K562 (cell line): Measurements from ENCODE around the gene SOX15. TPM values are rescaled to one million over a fixed set of nuclear protein-coding genes. Genes with fewer than 3 reads are reported as not detected.

Experiments
- CBX8 ChIP-seq: fragments of 200-600 bp; sonication (generic); IDR thresholded peaks from 2 replicates; pipeline ENCODE4 v1.6.1; 2012; ENCODE audit warnings: borderline replicate concordance, mixed run types, low read depth, mild to moderate bottlenecking, moderate library complexity, mixed read lengths, low read length, control low read depth, inconsistent platforms; ENCODE audit not compliant: poor library complexity, severe bottlenecking; ENCODE audit errors: extremely low read depth
- CHD4 ChIP-seq: fragments of 200-600 bp; sonication (generic); IDR thresholded peaks from 3 replicates; pipeline ENCODE4 v1.6.1; 2012; ENCODE audit warnings: low read depth, mild to moderate bottlenecking, mixed read lengths, low read length, inconsistent platforms; ENCODE audit not compliant: insufficient read depth, insufficient replicate concordance, poor library complexity, severe bottlenecking
- CREB3 ChIP-seq: fragments of 450-650 bp; conservative IDR thresholded peaks from 2 replicates; pipeline ENCODE4 v1.6.1; 2016; ENCODE audit warnings: missing genetic modification characterization, low read depth, mild to moderate bottlenecking, missing compliant biosample characterization, moderate library complexity
- DLX4 ChIP-seq: fragments of 250-450 bp; sonication (Bioruptor Pico); IDR thresholded peaks from 2 replicates; pipeline ENCODE4 v1.6.1; 2021; ENCODE audit warnings: mild to moderate bottlenecking
- ESRRA ChIP-seq: fragments of 450-650 bp; IDR thresholded peaks from 2 replicates; pipeline ENCODE4 v1.6.1; 2014; ENCODE audit warnings: low read depth, mild to moderate bottlenecking, moderate library complexity, borderline replicate concordance
- FOXO4 ChIP-seq: fragments of 450-650 bp; formaldehyde crosslinking; IDR thresholded peaks from 2 replicates; pipeline ENCODE4 v1.4.0; 2020; ENCODE audit warnings: mild to moderate bottlenecking, moderate library complexity
- FUS ChIP-seq: fragments of 200-400 bp; formaldehyde crosslinking; optimal IDR thresholded peaks from 2 replicates; pipeline ENCODE3; 2017; ENCODE audit warnings: low read depth, low read length
- GTF2F1 ChIP-seq: IDR thresholded peaks from 2 replicates; pipeline ENCODE4 v1.6.1; 2011; ENCODE audit warnings: low read depth, low read length, improper control_type of control experiment
- RFX1 ChIP-seq: fragments of 450-650 bp; IDR thresholded peaks from 2 replicates; pipeline ENCODE4 v1.6.1; 2016; ENCODE audit warnings: mild to moderate bottlenecking, moderate library complexity
- SAFB ChIP-seq: fragments of 200-400 bp; formaldehyde crosslinking; IDR thresholded peaks from 2 replicates; pipeline ENCODE4 v1.6.1; 2017; ENCODE audit warnings: low read depth, low read length, borderline replicate concordance
- SMARCC2 ChIP-seq: fragments of 450-650 bp; IDR thresholded peaks from 2 replicates; pipeline ENCODE4 v1.6.1; 2017; ENCODE audit warnings: antibody characterized with exemption, moderate library complexity, mild to moderate bottlenecking, low read depth
- SUPT5H ChIP-seq: fragments of 450-650 bp; IDR thresholded peaks from 2 replicates; pipeline ENCODE4 v1.6.1; 2016
- U2AF1 ChIP-seq: fragments of 200-400 bp; formaldehyde crosslinking; optimal IDR thresholded peaks from 2 replicates; pipeline ENCODE3; 2017; ENCODE audit warnings: mild to moderate bottlenecking, low read depth, low read length, moderate library complexity
- USF1 ChIP-seq: sonication (generic); formaldehyde crosslinking; IDR thresholded peaks from 2 replicates; pipeline ENCODE4 v1.9.0; 2022; ENCODE audit warnings: mild to moderate bottlenecking, missing genetic modification reagents
- VEZF1 ChIP-seq: fragments of 200-800 bp; sonication (Bioruptor generic); IDR thresholded peaks from 2 replicates; pipeline ENCODE4 v1.6.1; 2017; ENCODE audit warnings: missing genetic modification characterization, missing compliant biosample characterization
- ZBTB17 ChIP-seq: fragments of 450-650 bp; formaldehyde crosslinking; IDR thresholded peaks from 2 replicates; pipeline ENCODE4 v1.4.0; 2020; ENCODE audit warnings: mild to moderate bottlenecking
- ZFP1 ChIP-seq: fragments of 450-650 bp; formaldehyde crosslinking; IDR thresholded peaks from 2 replicates; pipeline ENCODE4 v1.4.0; 2020; ENCODE audit warnings: mild to moderate bottlenecking, mixed read lengths
- ZNF408 ChIP-seq: fragments of 250-450 bp; sonication (Bioruptor Pico); IDR thresholded peaks from 2 replicates; pipeline ENCODE4 v1.4.0; 2020; ENCODE audit warnings: low read depth, mild to moderate bottlenecking, moderate library complexity
- ZNF740 ChIP-seq, 3 experiments: fragments of 200-800 bp in 1 of 3; sonication (Bioruptor generic) in 1 of 3; sonication (generic) in 1 of 3; formaldehyde crosslinking in 1 of 3; IDR thresholded peaks; 2 replicates each; pipeline versions ENCODE4 v1.6.1 to v1.8.0; 2016 to 2022; ENCODE audit warnings: mild to moderate bottlenecking in 2 of 3, missing compliant biosample characterization in 2 of 3, missing genetic modification characterization in 2 of 3, missing genetic modification reagents in 1 of 3
- polyA plus RNA-seq, 8 experiments: library from polyadenylated mRNA; depleted of rRNA in 4 of 8; stranded (reverse) in 5 of 8; unstranded in 3 of 8; fragments of >200 nt; fragmentation: Nextera tagmentation in 2 of 8; fragmentation: Illumina TruSeq in 1 of 8; extraction: Ambion mirVana in 2 of 8; extraction: Trizol in 1 of 8; gene quantifications; 2 replicates each; pipeline versions ENCODE4 v1.2.1 to v1.2.3, GENCODE V29; 2011 to 2014; ENCODE audit warnings: inconsistent platforms in 1 of 8, missing spikeins in 1 of 8
- total RNA-seq, 7 experiments: library from RNA; depleted of rRNA in 6 of 7; stranded (reverse); fragments of >200 nt in 6 of 7; fragmentation: Illumina TruSeq in 2 of 7; extraction: Trizol in 2 of 7; gene quantifications; 2 replicates each; pipeline versions ENCODE4 v1.2.1 to v1.2.3, GENCODE V29; 2011 to 2021; ENCODE audit warnings: low replicate concordance in 1 of 7

SOX15 gene
- total and polyA plus RNA-seq, 9 of the 15 experiments (the other 6 are each of a cell fraction or from before 2014, with no cell fraction given) = 0.07 to 0.33 (median 0.19) TPM; not detected in 5

- TF ChIP-seq VEZF1 (CRISPR knock-in tag) (peak; percentile 52; the same call in 1 of the 2 replicates), GTF2F1 (peak; percentile 92; the same call in 1 of the 2 replicates), CREB3 (tag) (no peak), FOXO4 (CRISPR knock-in tag) (no peak), U2AF1 (peak; percentile 79), CHD4 (no peak), SMARCC2 (no peak), SUPT5H (peak; percentile 99), USF1 (CRISPR knock-in tag) (no peak), FUS (peak; percentile 22), RFX1 (peak; percentile 92), SAFB (0 out of 2 replicates have a peak, but pooled peaks have one; percentile 45), ZNF408 (CRISPR knock-in tag) (no peak), ZFP1 (CRISPR knock-in tag) (no peak), CBX8 (no peak), DLX4 (CRISPR knock-in tag) (0 out of 2 replicates have a peak, but pooled peaks have one; percentile 34), ZBTB17 (CRISPR knock-in tag) (no peak), ZNF740 (CRISPR knock-in tag; IDR thresholded peaks at IDR 0.05) (0 out of 2 replicates have a peak, but pooled peaks have one; percentile 26), ZNF740 (tag; IDR thresholded peaks at IDR 0.05) (no peak), ESRRA (no peak)
Observed at GRCh38 chr17:7572588-7573323, 17.1 kb downstream of the SOX15 start (continued).
